Smooth muscle cell (in vitro differentiated cells): ENCODE results near the gene PTPRK. TPM values are rescaled to one million over a fixed set of nuclear protein-coding genes. Genes with fewer than 3 reads are reported as not detected.

ENCODE experiments used
- DNase-seq: peaks from one replicate; lab custom pipeline; 2025; ENCODE audit not compliant: unreplicated experiment; lab: John Stamatoyannopoulos, UW
- H2AFZ ChIP-seq: fragments of 200-600 bp; sonication (generic); 2 replicates; pipeline ENCODE4 v1.6.0; 2016; ENCODE audit warnings: antibody characterized with exemption, low read depth, mild to moderate bottlenecking
- H3F3A ChIP-seq: fragments of 200-600 bp; sonication (generic); 2 replicates; pipeline ENCODE4 v1.6.0; 2017; ENCODE audit warnings: antibody characterized with exemption, low read depth
- H3K27ac ChIP-seq: fragments of 200-600 bp; sonication (generic); 2 replicates; pipeline ENCODE4 v1.5.1; 2016; ENCODE audit warnings: low read depth, mild to moderate bottlenecking
- H3K27me3 ChIP-seq: fragments of 200-600 bp; sonication (generic); 2 replicates; pipeline ENCODE4 v1.6.1; 2016; ENCODE audit warnings: low read depth, mild to moderate bottlenecking
- H3K36me3 ChIP-seq: fragments of 200-600 bp; sonication (generic); 2 replicates; pipeline ENCODE4 v1.5.1; 2016; ENCODE audit warnings: low read depth
- H3K4me1 ChIP-seq: fragments of 200-600 bp; sonication (generic); 2 replicates; pipeline ENCODE4 v1.5.1; 2016; ENCODE audit warnings: low read depth
- H3K4me2 ChIP-seq: fragments of 200-600 bp; sonication (generic); 2 replicates; pipeline ENCODE4 v1.6.0; 2016; ENCODE audit warnings: mild to moderate bottlenecking
- H3K4me3 ChIP-seq: fragments of 200-600 bp; sonication (generic); 2 replicates; pipeline ENCODE4 v1.5.1; 2016; ENCODE audit warnings: mild to moderate bottlenecking
- H3K79me2 ChIP-seq: fragments of 200-600 bp; sonication (generic); 2 replicates; pipeline ENCODE4 v1.6.0; 2016; ENCODE audit warnings: low read depth, mild to moderate bottlenecking
- H3K9ac ChIP-seq: fragments of 200-600 bp; sonication (generic); 2 replicates; pipeline ENCODE4 v1.6.0; 2016; ENCODE audit warnings: low read depth
- H3K9me3 ChIP-seq: fragments of 200-600 bp; sonication (generic); replicated peaks from 2 replicates; pipeline ENCODE4 v1.5.1; 2016; ENCODE audit warnings: low read depth
- H4K20me1 ChIP-seq: fragments of 200-600 bp; sonication (generic); 2 replicates; pipeline ENCODE4 v1.6.0; 2016; ENCODE audit warnings: low read depth
- WGBS: methylation state at CpG from one replicate; pipeline ENCODE4 v1.1.7; 2016; ENCODE audit warnings: low lambda C conversion rate; 5-methylcytosine and 5-hydroxymethylcytosine counted together
- polyA plus RNA-seq: library from polyadenylated mRNA; unstranded; fragments of >200 nt; fragmentation: Nextera tagmentation; extraction: Ambion mirVana; gene quantifications from 2 replicates; pipeline ENCODE4 v1.2.1, GENCODE V29; 2016
- total RNA-seq: library from RNA; depleted of rRNA; stranded (reverse); fragments of >200 nt; gene quantifications from 2 replicates; pipeline ENCODE4 v1.2.3, GENCODE V29; 2014
- TF ChIP-seq, protein P1 (sequence below): fragments of 200-600 bp; sonication (generic); IDR thresholded peaks from 2 replicates; pipeline ENCODE4 v1.5.1; 2017; ENCODE audit warnings: borderline replicate concordance, mild to moderate bottlenecking, antibody characterized with exemption; ENCODE audit not compliant: insufficient read depth, poor library complexity, severe bottlenecking

PTPRK gene
- total and polyA plus RNA-seq, 2 experiments from 2014 or later: 21.7 to 50.4 TPM

DNA sequence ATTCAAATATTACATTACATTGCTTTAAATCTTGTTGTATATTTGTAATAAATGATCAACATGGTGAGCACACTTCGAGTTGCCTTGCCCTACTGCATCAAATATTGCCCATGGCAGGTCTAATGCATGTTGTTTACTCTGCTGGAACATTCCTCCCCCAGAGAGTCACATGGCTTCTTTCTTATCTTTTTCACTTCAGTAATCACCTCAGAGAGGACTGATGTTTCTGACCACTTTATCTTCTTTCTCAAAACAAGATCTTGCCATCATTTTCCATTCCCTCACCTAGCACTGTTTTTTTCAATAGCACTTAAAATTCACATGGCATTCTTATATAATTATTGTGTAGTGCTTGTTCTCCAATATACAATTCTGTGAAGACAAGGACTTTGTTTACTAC, 376.1 kb downstream of the PTPRK start:
- no peaks in the 10 kb centered on the region for H3K9me3 ChIP-seq
- H3K4me2 ChIP-seq: no peak overlapping the region
- H4K20me1 ChIP-seq: peaks cover 6% of the 10 kb centered on the region
- DNase-seq: no peak
- no peaks in the 10 kb centered on the region for H3F3A ChIP-seq
- H3K27me3 ChIP-seq: no peaks in the 10 kb centered on the region
- no peak overlapping the region for H2AFZ ChIP-seq
- H3K9ac ChIP-seq: no peak overlapping the region
- no peaks in the 10 kb centered on the region for H3K4me1 ChIP-seq
- no peaks in the 10 kb centered on the region for H3K79me2 ChIP-seq
- no peak overlapping the region for H3K27ac ChIP-seq
- WGBS: 86% methylated on average over 1 of the region's 1 CpG
- TF ChIP-seq, protein P1, sequence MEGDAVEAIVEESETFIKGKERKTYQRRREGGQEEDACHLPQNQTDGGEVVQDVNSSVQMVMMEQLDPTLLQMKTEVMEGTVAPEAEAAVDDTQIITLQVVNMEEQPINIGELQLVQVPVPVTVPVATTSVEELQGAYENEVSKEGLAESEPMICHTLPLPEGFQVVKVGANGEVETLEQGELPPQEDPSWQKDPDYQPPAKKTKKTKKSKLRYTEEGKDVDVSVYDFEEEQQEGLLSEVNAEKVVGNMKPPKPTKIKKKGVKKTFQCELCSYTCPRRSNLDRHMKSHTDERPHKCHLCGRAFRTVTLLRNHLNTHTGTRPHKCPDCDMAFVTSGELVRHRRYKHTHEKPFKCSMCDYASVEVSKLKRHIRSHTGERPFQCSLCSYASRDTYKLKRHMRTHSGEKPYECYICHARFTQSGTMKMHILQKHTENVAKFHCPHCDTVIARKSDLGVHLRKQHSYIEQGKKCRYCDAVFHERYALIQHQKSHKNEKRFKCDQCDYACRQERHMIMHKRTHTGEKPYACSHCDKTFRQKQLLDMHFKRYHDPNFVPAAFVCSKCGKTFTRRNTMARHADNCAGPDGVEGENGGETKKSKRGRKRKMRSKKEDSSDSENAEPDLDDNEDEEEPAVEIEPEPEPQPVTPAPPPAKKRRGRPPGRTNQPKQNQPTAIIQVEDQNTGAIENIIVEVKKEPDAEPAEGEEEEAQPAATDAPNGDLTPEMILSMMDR: no peak
- no peak overlapping the region for H3K4me3 ChIP-seq
- H3K36me3 ChIP-seq: no peaks in the 10 kb centered on the region

DNA sequence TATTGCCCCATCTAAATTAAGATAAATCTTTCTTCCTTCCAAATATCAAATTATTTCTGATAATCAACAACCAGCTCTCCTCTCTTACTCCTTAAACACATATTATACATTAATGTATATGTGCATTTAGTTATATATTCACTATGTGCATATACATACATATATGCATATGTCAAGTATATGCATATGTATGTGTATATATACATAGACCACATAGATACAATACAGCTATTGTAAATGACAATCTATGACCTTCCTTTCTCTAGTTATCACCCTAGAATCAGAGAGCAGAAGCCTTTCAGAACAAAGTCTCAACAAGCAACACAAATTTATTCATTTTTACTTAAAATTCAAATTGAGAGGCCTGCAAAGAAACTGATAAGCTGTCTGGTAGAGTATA, 378.5 kb downstream of the PTPRK start:
- H3K4me2 ChIP-seq: no peak overlapping the region
- no peak for DNase-seq
- peaks cover 13% of the 10 kb centered on the region for H4K20me1 ChIP-seq
- TF ChIP-seq, protein P1: no peak
- H3K79me2 ChIP-seq: no peaks in the 10 kb centered on the region
- H2AFZ ChIP-seq: no peak overlapping the region
- no peak overlapping the region for H3K9ac ChIP-seq
- H3K27ac ChIP-seq: no peak overlapping the region
- no peaks in the 10 kb centered on the region for H3K9me3 ChIP-seq
- no peaks in the 10 kb centered on the region for H3K27me3 ChIP-seq
- no peak overlapping the region for H3K4me3 ChIP-seq
- H3F3A ChIP-seq: no peaks in the 10 kb centered on the region
- H3K36me3 ChIP-seq: no peaks in the 10 kb centered on the region
- H3K4me1 ChIP-seq: no peaks in the 10 kb centered on the region

DNA sequence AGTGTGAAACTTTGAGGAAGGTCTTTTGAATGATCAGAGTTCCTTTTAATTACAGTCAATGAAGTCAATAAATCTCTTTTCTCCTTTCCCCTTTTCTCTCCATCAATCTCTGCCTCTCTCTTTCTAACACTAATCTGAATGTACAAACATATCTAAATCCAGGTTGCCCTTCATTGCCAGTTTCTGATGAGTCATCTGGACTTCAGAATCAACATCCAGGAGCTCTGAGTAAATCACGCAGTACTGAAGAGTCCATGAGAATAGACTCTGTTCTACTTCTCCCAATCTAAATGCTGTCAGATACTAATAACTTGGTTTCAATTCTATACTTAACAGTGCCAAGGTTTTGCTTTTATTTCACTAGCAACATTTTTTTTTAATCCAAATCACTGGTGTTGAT, 380.9 kb downstream of the PTPRK start:
- DNase-seq: no peak
- TF ChIP-seq, protein P1: no peak
- H3K9ac ChIP-seq: no peak overlapping the region

DNA sequence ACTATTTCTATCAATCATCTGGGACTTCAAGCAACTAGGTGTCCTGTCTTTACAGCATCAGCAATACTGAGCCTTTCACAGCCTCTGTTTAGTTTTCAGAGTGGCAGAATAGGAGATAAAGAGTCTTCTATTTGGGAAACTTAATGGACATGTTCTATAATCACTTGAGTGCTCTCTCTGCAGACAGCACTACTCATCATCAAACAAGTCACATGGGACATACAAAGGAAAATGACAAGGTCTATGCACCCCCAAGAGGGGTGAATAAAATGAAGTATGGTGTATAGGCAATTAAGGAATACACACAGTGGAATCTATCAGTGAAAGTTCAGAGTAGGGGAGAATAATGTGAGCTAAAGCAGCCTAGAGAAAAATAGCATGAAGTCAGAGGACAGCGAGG, 381.7 kb downstream of the PTPRK start:
- Histone ChIP-seq H3K9me3 (no peaks in the 10 kb centered on the region), H2AFZ (no peak overlapping the region), H3K27me3 (no peaks in the 10 kb centered on the region), H3K27ac (no peak overlapping the region), H3K36me3 (no peaks in the 10 kb centered on the region), H3K9ac (no peak overlapping the region), H3K4me3 (no peak overlapping the region), H3K4me2 (no peak overlapping the region), H4K20me1 (peaks cover 13% of the 10 kb centered on the region), H3K4me1 (no peaks in the 10 kb centered on the region), H3K79me2 (no peaks in the 10 kb centered on the region), H3F3A (no peaks in the 10 kb centered on the region)
- WGBS: 100% methylated on average over 1 of the region's 1 CpG
- DNase-seq: no peak
- TF ChIP-seq, protein P1: no peak

More for the DNA sequence above, 380.9 kb downstream of the PTPRK start:
- 62% methylated on average over 1 of the region's 1 CpG for WGBS
- no peaks in the 10 kb centered on the region for H3K9me3 ChIP-seq
- H3K4me2 ChIP-seq: no peak overlapping the region
- no peaks in the 10 kb centered on the region for H3K79me2 ChIP-seq
- H3K27ac ChIP-seq: no peak overlapping the region
- H3K27me3 ChIP-seq: no peaks in the 10 kb centered on the region
- no peaks in the 10 kb centered on the region for H3F3A ChIP-seq
- H3K4me3 ChIP-seq: no peak overlapping the region
- H3K36me3 ChIP-seq: no peaks in the 10 kb centered on the region
- no peaks in the 10 kb centered on the region for H3K4me1 ChIP-seq
- H4K20me1 ChIP-seq: peaks cover 13% of the 10 kb centered on the region
- H2AFZ ChIP-seq: no peak overlapping the region
